GM12873 (cell line): ENCODE data around the gene S1PR3.

Source experiments
- TF ChIP-seq, protein P1 (sequence below): IDR thresholded peaks from 2 replicates; pipeline ENCODE4 v1.5.1; 2012; ENCODE audit warnings: low read depth, mild to moderate bottlenecking, moderate library complexity, low read length, control low read depth; ENCODE audit not compliant: insufficient read depth; ENCODE audit errors: missing control alignments

Gene S1PR3

GRCh38 chr9:88994469-88995199 is 3.4 kb downstream of the S1PR3 start:
- TF ChIP-seq, protein P1, sequence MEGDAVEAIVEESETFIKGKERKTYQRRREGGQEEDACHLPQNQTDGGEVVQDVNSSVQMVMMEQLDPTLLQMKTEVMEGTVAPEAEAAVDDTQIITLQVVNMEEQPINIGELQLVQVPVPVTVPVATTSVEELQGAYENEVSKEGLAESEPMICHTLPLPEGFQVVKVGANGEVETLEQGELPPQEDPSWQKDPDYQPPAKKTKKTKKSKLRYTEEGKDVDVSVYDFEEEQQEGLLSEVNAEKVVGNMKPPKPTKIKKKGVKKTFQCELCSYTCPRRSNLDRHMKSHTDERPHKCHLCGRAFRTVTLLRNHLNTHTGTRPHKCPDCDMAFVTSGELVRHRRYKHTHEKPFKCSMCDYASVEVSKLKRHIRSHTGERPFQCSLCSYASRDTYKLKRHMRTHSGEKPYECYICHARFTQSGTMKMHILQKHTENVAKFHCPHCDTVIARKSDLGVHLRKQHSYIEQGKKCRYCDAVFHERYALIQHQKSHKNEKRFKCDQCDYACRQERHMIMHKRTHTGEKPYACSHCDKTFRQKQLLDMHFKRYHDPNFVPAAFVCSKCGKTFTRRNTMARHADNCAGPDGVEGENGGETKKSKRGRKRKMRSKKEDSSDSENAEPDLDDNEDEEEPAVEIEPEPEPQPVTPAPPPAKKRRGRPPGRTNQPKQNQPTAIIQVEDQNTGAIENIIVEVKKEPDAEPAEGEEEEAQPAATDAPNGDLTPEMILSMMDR: no peak

DNA sequence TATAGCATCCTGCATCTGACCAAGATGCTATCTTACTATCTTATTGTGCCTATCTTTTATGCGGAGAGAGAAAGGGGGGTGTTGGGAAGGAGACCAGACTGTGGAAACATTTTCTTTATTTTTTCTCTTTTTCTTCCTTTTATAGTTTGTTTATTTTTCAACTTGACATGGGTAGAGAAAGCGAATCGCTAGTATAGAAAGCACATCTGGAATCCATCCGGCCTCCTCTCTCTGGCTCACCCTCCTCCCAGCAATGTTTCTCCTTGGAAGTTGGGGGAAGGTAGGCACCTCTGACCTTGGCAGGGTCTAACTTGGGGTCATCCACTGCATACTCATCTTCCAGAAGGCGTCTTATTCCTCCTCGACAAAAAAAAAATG is 3.9 kb downstream of the S1PR3 start:
- TF ChIP-seq, protein P1: no peak

DNA sequence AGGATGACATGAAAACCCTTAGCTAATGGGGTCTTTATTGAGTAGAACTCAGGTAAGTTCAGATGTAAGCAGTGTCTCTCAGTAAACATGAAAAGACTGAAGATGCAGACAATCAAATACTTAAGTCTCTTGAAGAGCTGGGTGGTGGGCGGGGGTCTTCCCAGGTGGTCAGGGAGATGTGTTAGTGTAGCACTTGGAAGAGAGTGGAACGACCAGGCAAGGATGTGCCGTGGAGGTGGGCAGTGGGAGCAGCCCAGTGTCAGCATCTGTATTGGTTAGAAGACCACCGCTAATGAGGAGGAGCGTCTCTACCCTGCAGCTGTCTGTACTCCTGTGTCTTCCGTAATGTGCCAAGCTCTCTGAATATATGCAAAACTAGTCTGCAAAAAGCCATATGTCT is 4.4 kb downstream of the S1PR3 start:
- TF ChIP-seq, protein P1: no peak

DNA sequence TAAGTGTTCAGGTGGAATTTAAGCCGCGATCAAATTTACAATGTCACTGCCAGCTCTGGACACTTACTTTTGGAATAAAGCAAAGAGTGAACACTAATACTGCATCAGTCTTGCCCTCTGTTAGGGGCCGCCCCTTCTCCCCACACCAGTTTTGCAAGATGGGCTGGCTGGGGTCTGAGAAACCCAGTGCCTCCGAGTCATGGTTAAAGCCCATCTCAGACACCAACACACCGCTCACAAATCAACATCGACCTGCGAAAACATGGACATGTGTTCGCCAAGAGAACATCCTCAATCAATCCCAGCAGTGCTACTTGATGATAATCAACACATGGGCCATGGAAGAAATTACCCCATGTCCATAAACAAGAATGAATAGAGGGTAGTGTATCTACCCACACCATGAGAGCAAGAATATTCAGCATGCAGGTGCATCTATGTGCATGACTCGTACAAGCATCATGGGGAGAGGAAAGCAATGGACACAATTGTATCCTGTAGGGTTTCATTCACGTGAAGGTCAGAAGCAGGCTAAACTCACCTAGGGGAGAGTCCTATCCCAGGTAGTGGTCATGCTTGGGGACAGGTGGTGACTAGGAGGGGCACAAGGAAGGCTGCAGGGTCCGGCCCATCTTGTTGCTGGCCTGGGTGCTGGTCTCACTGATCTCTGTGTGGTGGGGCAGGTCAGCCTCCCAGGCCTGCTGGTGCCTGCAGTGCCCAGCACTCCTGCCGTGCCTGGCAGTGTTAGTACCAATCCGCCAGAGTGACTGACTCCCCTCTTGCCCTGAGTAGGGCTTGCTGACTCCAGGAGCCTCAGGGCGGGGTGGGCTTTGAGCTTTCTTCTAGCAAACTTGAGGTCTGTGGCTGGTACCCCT is 5.0 kb downstream of the S1PR3 start:
- TF ChIP-seq, protein P1: no peak

DNA sequence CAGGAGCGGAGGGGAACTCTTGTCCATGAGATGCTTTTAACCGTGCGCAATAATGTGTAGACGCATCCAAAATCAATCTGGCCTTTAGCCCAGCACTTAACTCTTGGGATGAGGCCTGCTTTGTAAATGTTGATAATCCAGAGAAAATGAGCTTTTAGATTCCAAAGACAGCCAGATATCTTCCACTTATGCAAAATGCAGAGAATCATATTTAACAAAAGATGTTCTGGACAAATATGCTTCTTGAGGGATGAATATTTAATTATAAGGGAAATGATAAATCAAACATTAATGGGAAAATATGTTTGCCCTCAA is 5.6 kb downstream of the S1PR3 start:
- TF ChIP-seq, protein P1: no peak

GRCh38 chr9:88997646-88998045 is 6.4 kb downstream of the S1PR3 start:
- TF ChIP-seq, protein P1: no peak

DNA sequence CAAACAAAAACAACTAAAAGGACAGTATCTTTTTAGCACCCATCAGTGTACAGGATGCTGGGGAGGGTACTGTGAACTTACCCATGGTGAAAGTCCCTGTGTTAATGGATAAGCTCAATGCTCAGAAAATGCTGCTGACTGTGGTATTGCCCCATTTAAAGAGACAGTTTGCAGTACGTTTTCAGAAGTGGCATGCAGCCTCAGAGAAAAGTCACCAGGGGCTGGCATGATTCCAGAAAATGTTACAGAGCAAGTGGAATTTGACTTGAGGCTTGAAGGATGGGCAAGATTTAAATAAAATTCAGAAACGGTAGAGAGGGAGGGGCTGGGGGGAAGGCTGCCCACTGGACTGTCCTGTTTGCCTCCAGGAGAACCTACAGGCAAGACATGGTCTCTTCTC is 7.2 kb downstream of the S1PR3 start:
- TF ChIP-seq, protein P1: no peak
